ENCODE measurements around the gene CAPG.
"Not testable (repeated sequence)": the region's sequence is repeated elsewhere in the genome, so short reads cannot be mapped to it uniquely, and the experiment has no call there.

CAPG gene

GRCh38 chr2:85396531-85397470 is 13.4 kb downstream of the CAPG start:
- no peak for DNase-seq

- DNase-seq = no peak
These were observed 14.2 kb downstream of the CAPG start for GRCh38 chr2:85395912-85396475.

- DNase-seq = no peak
These were observed 15.2 kb downstream of the CAPG start for GRCh38 chr2:85394976-85395375.

GRCh38 chr2:85394261-85394681 is 15.9 kb downstream of the CAPG start:
- DNase-seq = no peak

GRCh38 chr2:85393836-85394235 is 16.3 kb downstream of the CAPG start:
- no peak for DNase-seq

GRCh38 chr2:85390941-85391669 is 19.1 kb downstream of the CAPG start:
- DNase-seq = peak; percentile 20 to 43

- no peak for DNase-seq
These were observed 21.2 kb downstream of the CAPG start for GRCh38 chr2:85388878-85389538.

- DNase-seq = no peak
These were observed 22.4 kb downstream of the CAPG start for GRCh38 chr2:85387754-85388153.

GRCh38 chr2:85385746-85386145 is 24.4 kb downstream of the CAPG start:
- DNase-seq = no peak

GRCh38 chr2:85383850-85384249 is 26.3 kb downstream of the CAPG start:
- no peak for DNase-seq

- DNase-seq = not testable (repeated sequence)
These were observed 27.0 kb downstream of the CAPG start for GRCh38 chr2:85383151-85383550.

- no peak for DNase-seq
These were observed 30.1 kb downstream of the CAPG start for GRCh38 chr2:85380048-85380447.

GRCh38 chr2:85378257-85378656 is 31.9 kb downstream of the CAPG start:
- DNase-seq = no peak

- DNase-seq = no peak
These were observed 33.1 kb downstream of the CAPG start for GRCh38 chr2:85377083-85377482.

GRCh38 chr2:85376291-85377065 is 33.7 kb downstream of the CAPG start:
- no peak for DNase-seq

GRCh38 chr2:85371045-85371444 is 39.1 kb downstream of the CAPG start:
- DNase-seq = no peak

GRCh38 chr2:85369500-85369899 is 40.7 kb downstream of the CAPG start:
- DNase-seq = no peak

GRCh38 chr2:85368921-85369320 is 41.2 kb downstream of the CAPG start:
- DNase-seq = no peak

- no peak for DNase-seq
These were observed 43.0 kb downstream of the CAPG start for GRCh38 chr2:85367180-85367579.

- DNase-seq = not testable (repeated sequence)
These were observed 47.3 kb downstream of the CAPG start for GRCh38 chr2:85362653-85363387.

GRCh38 chr2:85357736-85358135 is 52.4 kb downstream of the CAPG start:
- no peak for DNase-seq

GRCh38 chr2:85356186-85356585 is 54.0 kb downstream of the CAPG start:
- no peak for DNase-seq

Data from AML-193 (cell line).